Measurements from ENCODE around the gene THOC1.
A peak's percentile ranks its signal among the peaks of the same experiment; 100 is the strongest.

The THOC1 gene

GRCh38 chr18:285817-286216, 18.0 kb upstream of the THOC1 start:
- no peak for TF ChIP-seq CTCF (IDR thresholded peaks at IDR 0.05; ENCODE audit: low read depth, low read length)
- no peak for DNase-seq (ENCODE audit: low read depth in 2 of 2)
- no peak overlapping the region for H3K4me3 ChIP-seq (replicated peaks in 1 of 2; ENCODE audit: low read depth in 2 of 2, low read length in 2 of 2)

GRCh38 chr18:275486-275885, 7.6 kb upstream of the THOC1 start:
- no peak overlapping the region for H3K4me3 ChIP-seq (replicated peaks in 1 of 2; ENCODE audit: low read depth in 2 of 2, low read length in 2 of 2)
- TF ChIP-seq CTCF (IDR thresholded peaks at IDR 0.05; ENCODE audit: low read depth, low read length), result no peak
- no peak for DNase-seq (ENCODE audit: low read depth in 2 of 2)

GRCh38 chr18:274313-274712, 6.5 kb upstream of the THOC1 start:
- H3K4me3 ChIP-seq (replicated peaks in 1 of 2; ENCODE audit: low read depth in 2 of 2, low read length in 2 of 2), result no peak overlapping the region
- no peak for TF ChIP-seq CTCF (IDR thresholded peaks at IDR 0.05; ENCODE audit: low read depth, low read length)
- no peak for DNase-seq (ENCODE audit: low read depth in 2 of 2)

- no peak for TF ChIP-seq CTCF (IDR thresholded peaks at IDR 0.05; ENCODE audit: low read depth, low read length)
- no peak for DNase-seq (ENCODE audit: low read depth in 2 of 2)
- no peak overlapping the region for H3K4me3 ChIP-seq (replicated peaks in 1 of 2; ENCODE audit: low read depth in 2 of 2, low read length in 2 of 2)
Measured at GRCh38 chr18:273525-273924, 5.7 kb upstream of the THOC1 start.

GRCh38 chr18:272650-273049, 4.8 kb upstream of the THOC1 start:
- H3K4me3 ChIP-seq (replicated peaks in 1 of 2; ENCODE audit: low read depth in 2 of 2, low read length in 2 of 2), result no peak overlapping the region
- no peak for DNase-seq (ENCODE audit: low read depth in 2 of 2)
- no peak for TF ChIP-seq CTCF (IDR thresholded peaks at IDR 0.05; ENCODE audit: low read depth, low read length)

- H3K4me3 ChIP-seq (replicated peaks in 1 of 2; ENCODE audit: low read depth in 2 of 2, low read length in 2 of 2), result no peak overlapping the region
- DNase-seq (ENCODE audit: low read depth in 2 of 2), result no peak
- TF ChIP-seq CTCF (IDR thresholded peaks at IDR 0.05; ENCODE audit: low read depth, low read length), result no peak
Measured at GRCh38 chr18:269480-270095, 1.7 kb upstream of the THOC1 start.

- no peak for DNase-seq (ENCODE audit: low read depth in 2 of 2)
- no peak for TF ChIP-seq CTCF (IDR thresholded peaks at IDR 0.05; ENCODE audit: low read depth, low read length)
- H3K4me3 ChIP-seq (replicated peaks in 1 of 2; ENCODE audit: low read depth in 2 of 2, low read length in 2 of 2), result peak overlapping the region; percentile 93 to 95
Measured at GRCh38 chr18:267380-267687, 513 bp downstream of the THOC1 start.
